ENCODE results near the gene CCDC9. TPM values are rescaled to one million over a fixed set of nuclear protein-coding genes. Genes with fewer than 3 reads are reported as not detected.
A peak's percentile ranks its signal among the peaks of the same experiment; 100 is the strongest.

The CCDC9 gene
- total and polyA plus RNA-seq, 2 of the 8 experiments (the other 6 are each of a cell fraction or from before 2014, with no cell fraction given) = 3.7 to 29.8 TPM

DNA sequence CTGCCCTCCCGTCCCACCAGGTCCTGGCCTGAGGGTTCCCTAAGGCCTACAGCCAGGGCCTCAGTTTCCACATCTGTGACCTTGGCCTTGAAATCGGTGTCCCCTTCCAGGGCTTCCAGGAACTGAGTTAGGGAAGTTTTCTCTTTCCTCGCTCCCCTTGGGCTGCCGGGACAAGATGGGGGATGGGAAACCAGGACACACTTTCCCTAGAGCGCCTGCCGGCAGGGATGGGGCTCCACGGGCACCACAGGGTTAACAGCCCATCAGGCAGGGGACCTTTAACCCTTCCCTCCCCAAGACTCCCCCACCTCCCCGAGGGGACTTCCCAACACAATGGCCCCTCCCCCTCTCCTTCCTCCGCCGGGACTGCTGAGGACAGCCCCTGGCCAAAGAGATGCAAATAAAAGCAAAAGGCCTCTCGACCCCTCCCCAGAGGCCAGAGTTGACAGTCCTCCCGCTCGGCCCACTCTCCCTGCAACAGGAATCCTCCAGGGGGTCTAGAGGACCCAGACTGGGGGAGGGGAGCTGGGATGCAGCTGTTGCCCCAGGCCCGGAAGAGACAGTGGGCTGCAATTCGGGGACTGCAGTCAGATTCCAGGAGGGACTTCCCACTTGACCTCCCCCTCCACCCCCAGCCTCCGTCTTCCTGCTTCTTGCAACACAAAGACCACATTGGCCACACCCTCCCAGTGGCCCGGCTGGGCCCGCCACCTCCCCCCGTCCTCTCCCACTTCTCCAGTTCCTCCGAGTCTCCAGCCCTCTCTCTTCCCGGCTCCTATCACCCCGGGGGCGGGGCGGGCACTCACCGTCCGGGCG lies 28.8 kb upstream of the CCDC9 start (continued):
- TF ChIP-seq JUND (IDR thresholded peaks at IDR 0.05; ENCODE audit: low read length) (peak; percentile 63; the same call in 1 of the 2 replicates), RAD21 (IDR thresholded peaks at IDR 0.05 in 1 of 2, conservative IDR thresholded peaks at IDR 0.05 in 1 of 2; ENCODE audit: low read depth in 2 of 2, low read length in 2 of 2) (peak in 1 of 2 experiments; percentile 8; a peak in 1 of 4 replicates), MAX (IDR thresholded peaks at IDR 0.05) (peak; percentile 40; the same call in 1 of the 2 replicates), KDM1A (IDR thresholded peaks at IDR 0.05; ENCODE audit: borderline replicate concordance, low read length) (peak; percentile 100), CREB1 (IDR thresholded peaks at IDR 0.05) (peak; percentile 26; the same call in 1 of the 2 replicates), TAF1 (IDR thresholded peaks at IDR 0.05; ENCODE audit: low read depth, low read length) (peak; percentile 68), HDAC6 (IDR thresholded peaks at IDR 0.05; ENCODE audit: low read depth, low read length) (no peak), ASH2L (IDR thresholded peaks at IDR 0.05; ENCODE audit: low read length) (peak; percentile 85), SIN3A (conservative IDR thresholded peaks at IDR 0.05 in 1 of 2, IDR thresholded peaks at IDR 0.05 in 1 of 2; ENCODE audit: low read depth in 1 of 2, low read length in 2 of 2) (peak; percentile 83 to 93), CHD2 (IDR thresholded peaks at IDR 0.05; ENCODE audit: low read length) (peak; percentile 70; the same call in 1 of the 2 replicates), RFX5 (IDR thresholded peaks at IDR 0.05; ENCODE audit: borderline replicate concordance, low read depth, low read length) (0 out of 2 replicates have a peak, but pooled peaks have one; percentile 17), POLR2A (IDR thresholded peaks at IDR 0.05; ENCODE audit: control extremely low read depth in 1 of 2, low read depth in 2 of 2, low read length in 2 of 2) (peak in 1 of 2 experiments; percentile 43), RBBP5 (IDR thresholded peaks at IDR 0.05; ENCODE audit: borderline replicate concordance, low read depth, low read length) (peak; percentile 92)

Measured in H1 (cell line).